Measurements from ENCODE around the gene PCDH15. TPM values are rescaled to one million over a fixed set of nuclear protein-coding genes. Genes with fewer than 3 reads are reported as not detected.

PCDH15 gene
- polyA plus RNA-seq, 1 of the 3 experiments (the other 2 are of a cell fraction) = 0.03 TPM

- WGBS (ENCODE audit: low lambda C conversion rate) = 66% methylated on average over 2 of the region's 2 CpGs
- Histone ChIP-seq H3K4me3 (ENCODE audit: low read depth in 2 of 2, low read length in 1 of 2) (no peak overlapping the region), H3K9ac (no peak overlapping the region), H4K20me1 (ENCODE audit: insufficient read depth) (no peaks in the 10 kb centered on the region), H3K4me1 (ENCODE audit: control insufficient read depth in 1 of 2, insufficient read depth in 2 of 2, low read depth in 1 of 2, low read length in 1 of 2) (no peaks in the 10 kb centered on the region), H3K9me3 (no peaks in the 10 kb centered on the region), H3K27ac (ENCODE audit: low read depth in 2 of 2, low read length in 1 of 2) (no peak overlapping the region), H3K79me2 (ENCODE audit: insufficient read depth) (no peaks in the 10 kb centered on the region), H3K27me3 (ENCODE audit: insufficient read depth) (no peaks in the 10 kb centered on the region), H3K36me3 (replicated peaks in 1 of 2; ENCODE audit: control insufficient read depth in 1 of 2, insufficient read depth in 2 of 2, low read length in 1 of 2) (no peaks in the 10 kb centered on the region), H3K4me2 (no peak overlapping the region), H3F3A (replicated peaks; ENCODE audit: insufficient read depth) (no peaks in the 10 kb centered on the region), H2AFZ (ENCODE audit: low read depth) (no peak overlapping the region), H3K9me2 (no peaks in the 10 kb centered on the region)
- no peak for DNase-seq
- no peak for TF ChIP-seq USF2 (IDR thresholded peaks at IDR 0.05; ENCODE audit: borderline replicate concordance, low read depth, low read length)
- no peak for TF ChIP-seq YY1 (IDR thresholded peaks at IDR 0.05; ENCODE audit: low read depth)
- no peak for TF ChIP-seq TEAD4 (IDR thresholded peaks at IDR 0.05; ENCODE audit: borderline replicate concordance, insufficient read depth)
- no peak for TF ChIP-seq SMC3 (IDR thresholded peaks at IDR 0.05; ENCODE audit: low read depth, low read length)
- TF ChIP-seq, protein P1, sequence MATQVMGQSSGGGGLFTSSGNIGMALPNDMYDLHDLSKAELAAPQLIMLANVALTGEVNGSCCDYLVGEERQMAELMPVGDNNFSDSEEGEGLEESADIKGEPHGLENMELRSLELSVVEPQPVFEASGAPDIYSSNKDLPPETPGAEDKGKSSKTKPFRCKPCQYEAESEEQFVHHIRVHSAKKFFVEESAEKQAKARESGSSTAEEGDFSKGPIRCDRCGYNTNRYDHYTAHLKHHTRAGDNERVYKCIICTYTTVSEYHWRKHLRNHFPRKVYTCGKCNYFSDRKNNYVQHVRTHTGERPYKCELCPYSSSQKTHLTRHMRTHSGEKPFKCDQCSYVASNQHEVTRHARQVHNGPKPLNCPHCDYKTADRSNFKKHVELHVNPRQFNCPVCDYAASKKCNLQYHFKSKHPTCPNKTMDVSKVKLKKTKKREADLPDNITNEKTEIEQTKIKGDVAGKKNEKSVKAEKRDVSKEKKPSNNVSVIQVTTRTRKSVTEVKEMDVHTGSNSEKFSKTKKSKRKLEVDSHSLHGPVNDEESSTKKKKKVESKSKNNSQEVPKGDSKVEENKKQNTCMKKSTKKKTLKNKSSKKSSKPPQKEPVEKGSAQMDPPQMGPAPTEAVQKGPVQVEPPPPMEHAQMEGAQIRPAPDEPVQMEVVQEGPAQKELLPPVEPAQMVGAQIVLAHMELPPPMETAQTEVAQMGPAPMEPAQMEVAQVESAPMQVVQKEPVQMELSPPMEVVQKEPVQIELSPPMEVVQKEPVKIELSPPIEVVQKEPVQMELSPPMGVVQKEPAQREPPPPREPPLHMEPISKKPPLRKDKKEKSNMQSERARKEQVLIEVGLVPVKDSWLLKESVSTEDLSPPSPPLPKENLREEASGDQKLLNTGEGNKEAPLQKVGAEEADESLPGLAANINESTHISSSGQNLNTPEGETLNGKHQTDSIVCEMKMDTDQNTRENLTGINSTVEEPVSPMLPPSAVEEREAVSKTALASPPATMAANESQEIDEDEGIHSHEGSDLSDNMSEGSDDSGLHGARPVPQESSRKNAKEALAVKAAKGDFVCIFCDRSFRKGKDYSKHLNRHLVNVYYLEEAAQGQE (IDR thresholded peaks at IDR 0.05; ENCODE audit: low read depth, low read length) = no peak
- TF ChIP-seq EZH2phosphoT487 (IDR thresholded peaks at IDR 0.05; ENCODE audit: borderline replicate concordance, low read depth) = no peak
- TF ChIP-seq EP300 (IDR thresholded peaks at IDR 0.05; ENCODE audit: borderline replicate concordance in 1 of 2, low read depth in 1 of 2, low read length in 1 of 2) = no peak
- TF ChIP-seq, protein P2, sequence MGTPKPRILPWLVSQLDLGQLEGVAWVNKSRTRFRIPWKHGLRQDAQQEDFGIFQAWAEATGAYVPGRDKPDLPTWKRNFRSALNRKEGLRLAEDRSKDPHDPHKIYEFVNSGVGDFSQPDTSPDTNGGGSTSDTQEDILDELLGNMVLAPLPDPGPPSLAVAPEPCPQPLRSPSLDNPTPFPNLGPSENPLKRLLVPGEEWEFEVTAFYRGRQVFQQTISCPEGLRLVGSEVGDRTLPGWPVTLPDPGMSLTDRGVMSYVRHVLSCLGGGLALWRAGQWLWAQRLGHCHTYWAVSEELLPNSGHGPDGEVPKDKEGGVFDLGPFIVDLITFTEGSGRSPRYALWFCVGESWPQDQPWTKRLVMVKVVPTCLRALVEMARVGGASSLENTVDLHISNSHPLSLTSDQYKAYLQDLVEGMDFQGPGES (IDR thresholded peaks at IDR 0.05; ENCODE audit: low read depth, low read length) = no peak
- no peak for TF ChIP-seq RXRA (IDR thresholded peaks at IDR 0.05; ENCODE audit: borderline replicate concordance, low read depth)
- no peak for TF ChIP-seq POLR2AphosphoS5 (IDR thresholded peaks at IDR 0.05; ENCODE audit: low read depth, low read length)
- no peak for TF ChIP-seq FOXJ3 (CRISPR knock-in tag; IDR thresholded peaks at IDR 0.05)
- TF ChIP-seq RAD21 (IDR thresholded peaks at IDR 0.05; ENCODE audit: low read length) = no peak
- TF ChIP-seq RFX5 (IDR thresholded peaks at IDR 0.05; ENCODE audit: low read length) = no peak
- no peak for TF ChIP-seq RCOR1 (IDR thresholded peaks at IDR 0.05; ENCODE audit: low read length)
- TF ChIP-seq, protein P3, sequence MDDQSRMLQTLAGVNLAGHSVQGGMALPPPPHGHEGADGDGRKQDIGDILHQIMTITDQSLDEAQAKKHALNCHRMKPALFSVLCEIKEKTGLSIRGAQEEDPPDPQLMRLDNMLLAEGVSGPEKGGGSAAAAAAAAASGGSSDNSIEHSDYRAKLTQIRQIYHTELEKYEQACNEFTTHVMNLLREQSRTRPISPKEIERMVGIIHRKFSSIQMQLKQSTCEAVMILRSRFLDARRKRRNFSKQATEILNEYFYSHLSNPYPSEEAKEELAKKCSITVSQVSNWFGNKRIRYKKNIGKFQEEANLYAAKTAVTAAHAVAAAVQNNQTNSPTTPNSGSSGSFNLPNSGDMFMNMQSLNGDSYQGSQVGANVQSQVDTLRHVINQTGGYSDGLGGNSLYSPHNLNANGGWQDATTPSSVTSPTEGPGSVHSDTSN (IDR thresholded peaks at IDR 0.05) = no peak
- TF ChIP-seq NFIC (IDR thresholded peaks at IDR 0.05; ENCODE audit: borderline replicate concordance) = no peak
- TF ChIP-seq USF1 (IDR thresholded peaks at IDR 0.05; ENCODE audit: borderline replicate concordance, low read depth) = no peak
- TF ChIP-seq, protein P4, sequence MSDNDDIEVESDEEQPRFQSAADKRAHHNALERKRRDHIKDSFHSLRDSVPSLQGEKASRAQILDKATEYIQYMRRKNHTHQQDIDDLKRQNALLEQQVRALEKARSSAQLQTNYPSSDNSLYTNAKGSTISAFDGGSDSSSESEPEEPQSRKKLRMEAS (IDR thresholded peaks at IDR 0.05; ENCODE audit: low read depth) = no peak
- POLR2A ChIA-PET = no interaction called here
- CTCF ChIA-PET = no interaction called here
These were observed 597.6 kb downstream of the PCDH15 start for GRCh38 chr10:54203401-54203800.
